Measurements from ENCODE around the gene APC2. TPM values are rescaled to one million over a fixed set of nuclear protein-coding genes. Genes with fewer than 3 reads are reported as not detected.

APC2 gene
- total RNA-seq, 1 experiment from 2014 or later = 1.4 TPM

DNA sequence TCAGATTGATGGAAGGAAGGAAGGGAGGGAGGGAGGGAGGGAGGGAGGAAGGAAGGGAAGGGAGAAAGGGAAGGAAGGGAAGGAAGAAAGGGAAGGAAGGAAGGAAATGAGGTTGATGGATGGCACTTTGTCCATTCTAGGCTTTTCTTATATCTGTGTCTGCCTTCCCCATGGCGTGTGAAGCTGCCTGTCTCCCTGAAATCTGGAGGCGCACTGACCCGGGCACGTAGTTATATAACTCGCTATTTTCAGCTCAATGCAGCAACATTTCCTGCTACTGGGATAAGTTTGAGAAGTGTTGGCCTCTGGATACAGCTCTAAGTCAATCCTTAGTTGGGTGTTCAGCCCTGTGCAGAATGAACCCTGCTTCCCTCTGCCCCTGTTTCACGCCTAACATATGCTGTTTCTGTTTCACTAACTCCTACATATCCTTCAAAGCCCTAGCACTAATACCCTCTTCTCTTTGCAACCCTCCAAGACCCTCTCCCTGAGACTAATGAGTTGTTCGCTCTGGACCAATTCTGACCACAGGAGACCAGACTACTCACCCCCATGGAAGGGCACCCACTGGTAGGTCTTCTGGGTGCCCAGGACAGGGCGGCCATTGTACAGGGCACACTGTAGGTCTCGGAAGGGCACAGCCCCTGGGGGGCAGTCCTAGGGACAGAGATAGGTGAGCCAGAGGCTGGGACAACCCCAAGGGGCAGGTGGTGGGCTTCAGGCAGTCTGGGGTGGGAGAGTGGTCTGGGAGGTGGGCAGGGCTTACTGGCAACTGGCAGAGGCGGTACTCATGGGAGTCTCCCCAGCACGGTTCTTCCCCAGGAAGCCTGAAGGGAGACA, 59.9 kb downstream of the APC2 start:
- intact Hi-C loops (cut with micrococcal nuclease) = no loop called here
- peaks cover 3% of the 10 kb centered on the region; the same call in 1 of the 2 replicates for H3K4me1 ChIP-seq (ENCODE audit: insufficient read depth, low read length)
- no peaks in the 10 kb centered on the region for H3K27me3 ChIP-seq (ENCODE audit: low read length)
- no peak overlapping the region for H2AFZ ChIP-seq (ENCODE audit: low read length)
- no peak overlapping the region for H3K9ac ChIP-seq (ENCODE audit: low read length)
- H3K4me2 ChIP-seq (ENCODE audit: low read length) = no peak overlapping the region
- DNase-seq (no peak), ATAC-seq (no peak)
- no peak overlapping the region for H3K27ac ChIP-seq (ENCODE audit: low read length)
- H3K9me3 ChIP-seq (ENCODE audit: low read length) = no peaks in the 10 kb centered on the region
- TF ChIP-seq, protein P1, sequence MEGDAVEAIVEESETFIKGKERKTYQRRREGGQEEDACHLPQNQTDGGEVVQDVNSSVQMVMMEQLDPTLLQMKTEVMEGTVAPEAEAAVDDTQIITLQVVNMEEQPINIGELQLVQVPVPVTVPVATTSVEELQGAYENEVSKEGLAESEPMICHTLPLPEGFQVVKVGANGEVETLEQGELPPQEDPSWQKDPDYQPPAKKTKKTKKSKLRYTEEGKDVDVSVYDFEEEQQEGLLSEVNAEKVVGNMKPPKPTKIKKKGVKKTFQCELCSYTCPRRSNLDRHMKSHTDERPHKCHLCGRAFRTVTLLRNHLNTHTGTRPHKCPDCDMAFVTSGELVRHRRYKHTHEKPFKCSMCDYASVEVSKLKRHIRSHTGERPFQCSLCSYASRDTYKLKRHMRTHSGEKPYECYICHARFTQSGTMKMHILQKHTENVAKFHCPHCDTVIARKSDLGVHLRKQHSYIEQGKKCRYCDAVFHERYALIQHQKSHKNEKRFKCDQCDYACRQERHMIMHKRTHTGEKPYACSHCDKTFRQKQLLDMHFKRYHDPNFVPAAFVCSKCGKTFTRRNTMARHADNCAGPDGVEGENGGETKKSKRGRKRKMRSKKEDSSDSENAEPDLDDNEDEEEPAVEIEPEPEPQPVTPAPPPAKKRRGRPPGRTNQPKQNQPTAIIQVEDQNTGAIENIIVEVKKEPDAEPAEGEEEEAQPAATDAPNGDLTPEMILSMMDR (conservative IDR thresholded peaks at IDR 0.05; ENCODE audit: low read depth, low read length) = no peak
- TF ChIP-seq EZH2 (IDR thresholded peaks at IDR 0.05; ENCODE audit: low read length, unreplicated experiment) (no peak), EZH2phosphoT487 (IDR thresholded peaks at IDR 0.05; ENCODE audit: borderline replicate concordance, low read length) (no peak)
- H3K36me3 ChIP-seq (ENCODE audit: low read depth, low read length) = no peaks in the 10 kb centered on the region
- POLR2A ChIA-PET (ENCODE audit: unreplicated experiment) = no interaction called here
- peaks cover 3% of the 10 kb centered on the region; the same call in 1 of the 2 replicates for H3K79me2 ChIP-seq (ENCODE audit: low read length)
- no TSS peak for BruUV-seq (replicated peaks)
- no peaks in the 10 kb centered on the region for H4K20me1 ChIP-seq (ENCODE audit: low read length)
- H3K9me2 ChIP-seq (replicated peaks; ENCODE audit: low read length) = no peaks in the 10 kb centered on the region
- CTCF ChIA-PET = no interaction called here
- no peak overlapping the region for H3K4me3 ChIP-seq (ENCODE audit: low read length)
- no peaks in the 10 kb centered on the region for H3F3A ChIP-seq (ENCODE audit: low read length, unreplicated experiment)

- Histone ChIP-seq H3K27me3 (ENCODE audit: low read length) (no peaks in the 10 kb centered on the region), H3K79me2 (ENCODE audit: low read length) (peaks cover 3% of the 10 kb centered on the region; the same call in 1 of the 2 replicates), H3K4me2 (ENCODE audit: low read length) (no peak overlapping the region), H3K4me1 (ENCODE audit: insufficient read depth, low read length) (peaks cover 3% of the 10 kb centered on the region; the same call in 1 of the 2 replicates), H3K9me2 (replicated peaks; ENCODE audit: low read length) (no peaks in the 10 kb centered on the region), H4K20me1 (ENCODE audit: low read length) (no peaks in the 10 kb centered on the region), H3F3A (ENCODE audit: low read length, unreplicated experiment) (no peaks in the 10 kb centered on the region), H3K9ac (ENCODE audit: low read length) (no peak overlapping the region), H3K36me3 (ENCODE audit: low read depth, low read length) (no peaks in the 10 kb centered on the region), H3K4me3 (ENCODE audit: low read length) (no peak overlapping the region), H3K27ac (ENCODE audit: low read length) (no peak overlapping the region), H2AFZ (ENCODE audit: low read length) (no peak overlapping the region), H3K9me3 (ENCODE audit: low read length) (no peaks in the 10 kb centered on the region)
- ChIA-PET CTCF (no interaction called here), POLR2A (ENCODE audit: unreplicated experiment) (no interaction called here)
- DNase-seq (no peak), ATAC-seq (no peak)
- intact Hi-C loops (cut with micrococcal nuclease) = no loop called here
- no TSS peak for BruUV-seq (replicated peaks)
- TF ChIP-seq EZH2 (IDR thresholded peaks at IDR 0.05; ENCODE audit: low read length, unreplicated experiment) = no peak
- no peak for TF ChIP-seq EZH2phosphoT487 (IDR thresholded peaks at IDR 0.05; ENCODE audit: borderline replicate concordance, low read length)
- TF ChIP-seq, protein P1 (conservative IDR thresholded peaks at IDR 0.05; ENCODE audit: low read depth, low read length) = no peak
Measured at GRCh38 chr19:1510442-1510806, 60.5 kb downstream of the APC2 start.

GRCh38 chr19:1510807-1511206, 60.9 kb downstream of the APC2 start:
- DNase-seq = no peak

More at GRCh38 chr19:1510807-1511206, 60.9 kb downstream of the APC2 start:
- Histone ChIP-seq H3K4me1 (ENCODE audit: insufficient read depth, low read length) (peaks cover 3% of the 10 kb centered on the region; the same call in 1 of the 2 replicates), H3K9ac (ENCODE audit: low read length) (no peak overlapping the region), H3F3A (ENCODE audit: low read length, unreplicated experiment) (no peaks in the 10 kb centered on the region), H2AFZ (ENCODE audit: low read length) (no peak overlapping the region), H3K36me3 (ENCODE audit: low read depth, low read length) (no peaks in the 10 kb centered on the region), H3K27ac (ENCODE audit: low read length) (no peak overlapping the region), H3K27me3 (ENCODE audit: low read length) (no peaks in the 10 kb centered on the region), H3K4me2 (ENCODE audit: low read length) (no peak overlapping the region), H3K9me3 (ENCODE audit: low read length) (no peaks in the 10 kb centered on the region), H4K20me1 (ENCODE audit: low read length) (no peaks in the 10 kb centered on the region), H3K4me3 (ENCODE audit: low read length) (no peak overlapping the region), H3K9me2 (replicated peaks; ENCODE audit: low read length) (no peaks in the 10 kb centered on the region), H3K79me2 (ENCODE audit: low read length) (peaks cover 3% of the 10 kb centered on the region; the same call in 1 of the 2 replicates)
- ATAC-seq = no peak
- intact Hi-C loops (cut with micrococcal nuclease) = no loop called here
- TF ChIP-seq EZH2phosphoT487 (IDR thresholded peaks at IDR 0.05; ENCODE audit: borderline replicate concordance, low read length) = no peak
- TF ChIP-seq EZH2 (IDR thresholded peaks at IDR 0.05; ENCODE audit: low read length, unreplicated experiment) = no peak
- TF ChIP-seq, protein P1 (conservative IDR thresholded peaks at IDR 0.05; ENCODE audit: low read depth, low read length) = no peak
- no TSS peak for BruUV-seq (replicated peaks)
- ChIA-PET POLR2A (ENCODE audit: unreplicated experiment) (no interaction called here), CTCF (no interaction called here)

Data from PC-3 (cell line).